Measurements from ENCODE around the gene DTYMK. TPM values are rescaled to one million over a fixed set of nuclear protein-coding genes. Genes with fewer than 3 reads are reported as not detected.

Gene DTYMK
- total and polyA plus RNA-seq, 2 of the 8 experiments (the other 6 are each of a cell fraction or from before 2014, with no cell fraction given): 58.3 to 69.9 TPM

GRCh38 chr2:241649404-241649803 is 37.2 kb downstream of the DTYMK start:
- Histone ChIP-seq H3K27ac (ENCODE audit: low read depth, low read length) (no peak overlapping the region), H3K4me3 (ENCODE audit: extremely low read depth in 1 of 4, insufficient read depth in 2 of 4, low read depth in 3 of 4, low read length in 4 of 4) (no peak overlapping the region), H4K20me1 (replicated peaks in 1 of 2; ENCODE audit: control insufficient read depth in 1 of 2, insufficient read depth in 2 of 2, low read length in 2 of 2) (peaks cover 31 to 32% of the 10 kb centered on the region in 2 experiments), H4K8ac (ENCODE audit: extremely low read depth, insufficient read depth, low read length) (no peak overlapping the region), H3K4me2 (ENCODE audit: insufficient read depth in 1 of 2, low read depth in 2 of 2, low read length in 2 of 2) (no peak overlapping the region), H3K27me3 (replicated peaks in 1 of 4; ENCODE audit: control insufficient read depth in 3 of 4, extremely low read depth in 1 of 4, insufficient read depth in 3 of 4, low read length in 3 of 4) (no peaks in the 10 kb centered on the region), H2BK120ac (replicated peaks; ENCODE audit: low read depth, low read length) (no peak overlapping the region), H3K18ac (ENCODE audit: extremely low read depth, low read length) (no peak overlapping the region), H4K5ac (ENCODE audit: insufficient read length, low read depth, low read length) (no peak overlapping the region), H3K23me2 (ENCODE audit: low read depth, low read length) (no peaks in the 10 kb centered on the region), H3K79me2 (ENCODE audit: control insufficient read depth in 1 of 2, insufficient read depth in 2 of 2, low read length in 2 of 2) (peaks cover 17 to 68% of the 10 kb centered on the region in 2 experiments), H2BK15ac (ENCODE audit: low read length) (no peak overlapping the region), H3K79me1 (ENCODE audit: low read depth, low read length) (peaks cover 17% of the 10 kb centered on the region), H3K56ac (replicated peaks; ENCODE audit: insufficient read length, low read depth, low read length) (no peak overlapping the region), H3K9ac (replicated peaks in 1 of 4; ENCODE audit: extremely low read depth in 1 of 4, low read depth in 3 of 4, low read length in 3 of 4) (no peak overlapping the region), H3K4ac (replicated peaks; ENCODE audit: insufficient read length, low read depth, low read length) (no peak overlapping the region), H2AFZ (ENCODE audit: low read length) (no peak overlapping the region), H2BK12ac (ENCODE audit: low read depth, low read length) (no peak overlapping the region), H4K91ac (replicated peaks; ENCODE audit: insufficient read length, low read length) (no peak overlapping the region), H3K36me3 (ENCODE audit: control insufficient read depth in 2 of 4, insufficient read depth in 4 of 4, low read length in 3 of 4) (peaks cover 2 to 23% (median 8%) of the 10 kb centered on the region in 4 experiments; a peak in 6 of 8 replicates), H3K14ac (ENCODE audit: insufficient read length) (no peak overlapping the region), H3K23ac (ENCODE audit: insufficient read length) (no peak overlapping the region), H2BK20ac (ENCODE audit: low read length) (no peak overlapping the region), H2AK5ac (ENCODE audit: low read depth, low read length) (no peak overlapping the region), H2BK5ac (ENCODE audit: low read depth, low read length) (no peak overlapping the region), H3K9me3 (ENCODE audit: insufficient read depth in 2 of 2, low read depth in 1 of 2, low read length in 1 of 2) (no peaks in the 10 kb centered on the region), H3K4me1 (replicated peaks in 1 of 4; ENCODE audit: control insufficient read depth in 3 of 4, insufficient read depth in 4 of 4, low read length in 3 of 4) (peaks cover 2 to 11% (median 4%) of the 10 kb centered on the region in 4 experiments)
- FAIRE-seq: no peak
- TF ChIP-seq TBP (IDR thresholded peaks at IDR 0.05; ENCODE audit: low read depth, low read length) (no peak), RXRA (IDR thresholded peaks at IDR 0.05; ENCODE audit: insufficient read depth, low read depth, low read length) (no peak), ATF2 (IDR thresholded peaks at IDR 0.05; ENCODE audit: low read length) (no peak), CHD2 (IDR thresholded peaks at IDR 0.05; ENCODE audit: low read length) (no peak), ATF3 (IDR thresholded peaks at IDR 0.05; ENCODE audit: insufficient read depth, low read depth, low read length) (no peak), POLR2AphosphoS5 (IDR thresholded peaks at IDR 0.05; ENCODE audit: low read depth, low read length) (no peak), SAP30 (IDR thresholded peaks at IDR 0.05; ENCODE audit: insufficient read depth, insufficient replicate concordance, low read length) (no peak), MAX (IDR thresholded peaks at IDR 0.05) (no peak), YY1 (IDR thresholded peaks at IDR 0.05; ENCODE audit: low read depth, low read length) (no peak)
- WGBS, 2 experiments (ENCODE audit: extremely low coverage in 1 of 2, insufficient coverage in 1 of 2, insufficient read length in 1 of 2, insufficient replicate concordance in 2 of 2, low coverage in 1 of 2, low lambda C conversion rate in 2 of 2, missing lambda C conversion rate in 1 of 2): 87% methylated on average over 3 of the region's 4 CpGs; no CpG with 5 or more reads in 1 of the 2 experiments
- ChIA-PET POLR2A (ENCODE audit: partially characterized antibody) (interaction anchor here (1.2 to 2.2 kb wide), 3 partner anchors 11 to 54 kb away, joined by 3 to 6 read pairs (median 6); partner anchors contain the start of gene ATG4B), CTCF (ENCODE audit: partially characterized antibody) (interaction anchor here (1.4 to 3.2 kb wide), 2 partner anchors 10 to 30 kb away, joined by 3 to 29 read pairs; no protein-coding TSS in a partner anchor)
- no peak for DNase-seq (ENCODE audit: low read depth in 1 of 2, low spot score in 2 of 2)
